HepG2 (cell line): ENCODE measurements around the gene NTSR2. TPM values are rescaled to one million over a fixed set of nuclear protein-coding genes. Genes with fewer than 3 reads are reported as not detected.

Source experiments
- AGO2 ChIP-seq: fragments of 200-400 bp; formaldehyde crosslinking; optimal IDR thresholded peaks from 2 replicates; pipeline ENCODE3; 2017; ENCODE audit warnings: mild to moderate bottlenecking, low read depth, low read length, moderate library complexity
- AKNA ChIP-seq: sonication (generic); formaldehyde crosslinking; IDR thresholded peaks from 2 replicates; pipeline ENCODE4 v1.4.0; 2020; ENCODE audit warnings: missing genetic modification reagents, borderline replicate concordance
- MTF1 ChIP-seq: sonication (generic); formaldehyde crosslinking; IDR thresholded peaks from 2 replicates; pipeline ENCODE4 v1.5.0; 2020; ENCODE audit warnings: missing genetic modification reagents
- MXD4 ChIP-seq: IDR thresholded peaks from 2 replicates; pipeline ENCODE4 v1.6.1; 2016; ENCODE audit warnings: mild to moderate bottlenecking, missing biosample characterization, missing genetic modification reagents
- PREB ChIP-seq: sonication (generic); formaldehyde crosslinking; IDR thresholded peaks from 2 replicates; pipeline ENCODE4 v1.4.0; 2020; ENCODE audit warnings: missing genetic modification reagents
- THRA ChIP-seq: sonication (generic); formaldehyde crosslinking; IDR thresholded peaks from 2 replicates; pipeline ENCODE4 v1.4.0; 2020; ENCODE audit warnings: missing genetic modification reagents, borderline replicate concordance
- TOE1 ChIP-seq: sonication (generic); formaldehyde crosslinking; IDR thresholded peaks from 2 replicates; pipeline ENCODE4 v1.4.0; 2020; ENCODE audit warnings: mild to moderate bottlenecking, missing genetic modification reagents
- UBTF ChIP-seq: sonication (generic); formaldehyde crosslinking; IDR thresholded peaks from 2 replicates; pipeline ENCODE4 v1.4.0; 2020; ENCODE audit warnings: mild to moderate bottlenecking, missing genetic modification reagents
- ZBTB7A ChIP-seq: sonication (generic); formaldehyde crosslinking; IDR thresholded peaks from 2 replicates; pipeline ENCODE4 v1.8.0; 2022; ENCODE audit warnings: mild to moderate bottlenecking, missing genetic modification reagents
- ZNF296 ChIP-seq: sonication (generic); formaldehyde crosslinking; conservative IDR thresholded peaks from 2 replicates; pipeline ENCODE4 v1.5.0; 2020; ENCODE audit warnings: mild to moderate bottlenecking, missing genetic modification reagents
- ZNF343 ChIP-seq: sonication (generic); formaldehyde crosslinking; IDR thresholded peaks from 2 replicates; pipeline ENCODE4 v1.4.0; 2020; ENCODE audit warnings: mild to moderate bottlenecking, missing genetic modification reagents
- ZNF556 ChIP-seq: sonication (generic); formaldehyde crosslinking; IDR thresholded peaks from 2 replicates; pipeline ENCODE4 v1.4.0; 2020; ENCODE audit warnings: mild to moderate bottlenecking, missing genetic modification reagents, borderline replicate concordance
- ZNF615 ChIP-seq: sonication (generic); formaldehyde crosslinking; IDR thresholded peaks from 2 replicates; pipeline ENCODE4 v1.5.0; 2020; ENCODE audit warnings: mild to moderate bottlenecking, missing genetic modification reagents, borderline replicate concordance
- ZNF737 ChIP-seq: sonication (generic); formaldehyde crosslinking; IDR thresholded peaks from 2 replicates; pipeline ENCODE4 v1.5.0; 2020; ENCODE audit warnings: missing genetic modification reagents, mild to moderate bottlenecking, borderline replicate concordance
- ZSCAN20 ChIP-seq: sonication (generic); formaldehyde crosslinking; IDR thresholded peaks from 2 replicates; pipeline ENCODE4 v1.4.0; 2020; ENCODE audit warnings: missing genetic modification reagents, mild to moderate bottlenecking, borderline replicate concordance
- ZSCAN5A ChIP-seq: sonication (generic); formaldehyde crosslinking; IDR thresholded peaks from 2 replicates; pipeline ENCODE4 v1.8.0; 2022; ENCODE audit warnings: mild to moderate bottlenecking, missing genetic modification reagents, borderline replicate concordance
- polyA plus RNA-seq, 8 experiments: library from polyadenylated mRNA; depleted of rRNA in 3 of 8; stranded (reverse) in 7 of 8; unstranded in 1 of 8; fragments of >200 nt; fragmentation: Illumina TruSeq in 4 of 8; extraction: Trizol in 4 of 8; gene quantifications; 2 replicates each; pipeline versions ENCODE4 v1.2.1 to v1.2.3, GENCODE V29; 2011 to 2016; ENCODE audit warnings: low read depth in 4 of 8, missing spikeins in 1 of 8, mixed read lengths in 1 of 8; ENCODE audit not compliant: insufficient read depth in 1 of 8
- total RNA-seq, 5 experiments: library from RNA; depleted of rRNA; stranded (reverse); fragments of >200 nt; fragmentation: Illumina TruSeq; extraction: Trizol; gene quantifications; 2 replicates each; pipeline ENCODE4 v1.2.3, GENCODE V29; 2016; ENCODE audit warnings: low read depth in 1 of 5

NTSR2 gene
- total and polyA plus RNA-seq, 2 of the 13 experiments (the other 11 are each of a cell fraction or from before 2014, with no cell fraction given) = not detected

GRCh38 chr2:11669454-11670291 is at the start of gene NTSR2 (continued):
- peak; percentile 98; the same call in 1 of the 2 replicates for TF ChIP-seq PREB
- TF ChIP-seq ZNF615 (CRISPR knock-in tag) = peak; percentile 55; the same call in 1 of the 2 replicates
- no peak for TF ChIP-seq ZNF737 (CRISPR knock-in tag)
- TF ChIP-seq MTF1 (CRISPR knock-in tag) = peak; percentile 98
- peak; percentile 92 for TF ChIP-seq UBTF (CRISPR knock-in tag)
- peak; percentile 93; the same call in 1 of the 2 replicates for TF ChIP-seq AKNA
- TF ChIP-seq TOE1 (CRISPR knock-in tag) = peak; percentile 97; the same call in 1 of the 2 replicates
- peak; percentile 94 for TF ChIP-seq THRA (CRISPR knock-in tag)
- peak; percentile 89 for TF ChIP-seq ZNF556 (CRISPR knock-in tag)
- peak; percentile 99 for TF ChIP-seq MXD4 (CRISPR knock-in tag)
- peak; percentile 98 for TF ChIP-seq ZBTB7A (CRISPR knock-in tag)
- peak; percentile 99 for TF ChIP-seq ZSCAN20 (CRISPR knock-in tag)
- TF ChIP-seq ZSCAN5A (CRISPR knock-in tag) = peak; percentile 96
- TF ChIP-seq ZNF296 (CRISPR knock-in tag) = peak; percentile 73; the same call in 1 of the 2 replicates
- TF ChIP-seq ZNF343 (CRISPR knock-in tag) = peak; percentile 99
- TF ChIP-seq AGO2 = no peak
